ENCODE results near the gene C1QTNF8.

Gene C1QTNF8

DNA sequence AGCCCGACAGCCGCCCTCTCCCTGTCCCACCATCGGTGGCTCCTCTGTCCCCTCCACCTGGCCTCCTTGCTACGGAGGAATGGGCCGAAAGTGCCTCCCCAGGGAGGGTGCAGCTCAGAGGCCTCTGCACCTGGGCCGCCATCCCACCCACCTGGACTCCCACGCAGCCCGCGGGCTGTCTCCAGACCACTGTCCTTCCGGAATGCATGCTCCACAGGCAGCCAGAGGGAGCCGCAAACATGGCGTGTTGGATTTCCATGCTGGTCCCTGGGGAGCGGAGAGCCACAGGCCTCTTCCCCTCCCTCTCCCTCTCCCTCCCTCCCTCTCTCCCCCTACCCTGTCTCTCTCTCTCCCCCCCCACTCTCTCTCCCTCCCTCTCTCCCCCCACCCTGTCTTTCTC, 20.5 kb downstream of the C1QTNF8 start:
- H3K79me2 ChIP-seq (ENCODE audit: insufficient read depth, low read length): no peaks in the 10 kb centered on the region
- no peak overlapping the region for H3K4me2 ChIP-seq (ENCODE audit: insufficient read depth, low read length)
- no peaks in the 10 kb centered on the region for H3K36me3 ChIP-seq (ENCODE audit: insufficient read depth, low read length)
- ATAC-seq (ENCODE audit: insufficient read depth, low read depth): no peak
- no peak overlapping the region for H3K9ac ChIP-seq (ENCODE audit: low read depth, low read length)
- no peak overlapping the region for H2AFZ ChIP-seq (ENCODE audit: low read depth, low read length)
- H3K4me1 ChIP-seq (ENCODE audit: insufficient read depth, low read length): no peaks in the 10 kb centered on the region
- H3K9me3 ChIP-seq (ENCODE audit: insufficient read depth, low read length, severe bottlenecking): no peaks in the 10 kb centered on the region
- H3K27me3 ChIP-seq (ENCODE audit: insufficient read depth, low read length, poor library complexity): no peaks in the 10 kb centered on the region
- TF ChIP-seq EZH2 (IDR thresholded peaks at IDR 0.05; ENCODE audit: borderline replicate concordance, low read depth, low read length, severe bottlenecking): no peak
- TF ChIP-seq, protein P1, sequence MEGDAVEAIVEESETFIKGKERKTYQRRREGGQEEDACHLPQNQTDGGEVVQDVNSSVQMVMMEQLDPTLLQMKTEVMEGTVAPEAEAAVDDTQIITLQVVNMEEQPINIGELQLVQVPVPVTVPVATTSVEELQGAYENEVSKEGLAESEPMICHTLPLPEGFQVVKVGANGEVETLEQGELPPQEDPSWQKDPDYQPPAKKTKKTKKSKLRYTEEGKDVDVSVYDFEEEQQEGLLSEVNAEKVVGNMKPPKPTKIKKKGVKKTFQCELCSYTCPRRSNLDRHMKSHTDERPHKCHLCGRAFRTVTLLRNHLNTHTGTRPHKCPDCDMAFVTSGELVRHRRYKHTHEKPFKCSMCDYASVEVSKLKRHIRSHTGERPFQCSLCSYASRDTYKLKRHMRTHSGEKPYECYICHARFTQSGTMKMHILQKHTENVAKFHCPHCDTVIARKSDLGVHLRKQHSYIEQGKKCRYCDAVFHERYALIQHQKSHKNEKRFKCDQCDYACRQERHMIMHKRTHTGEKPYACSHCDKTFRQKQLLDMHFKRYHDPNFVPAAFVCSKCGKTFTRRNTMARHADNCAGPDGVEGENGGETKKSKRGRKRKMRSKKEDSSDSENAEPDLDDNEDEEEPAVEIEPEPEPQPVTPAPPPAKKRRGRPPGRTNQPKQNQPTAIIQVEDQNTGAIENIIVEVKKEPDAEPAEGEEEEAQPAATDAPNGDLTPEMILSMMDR (IDR thresholded peaks at IDR 0.05; ENCODE audit: borderline replicate concordance, extremely low read depth, low read length, poor library complexity, severe bottlenecking): no peak
- no peak overlapping the region for H3K4me3 ChIP-seq (ENCODE audit: low read depth in 1 of 2, low read length in 2 of 2)
- no peak overlapping the region for H3K27ac ChIP-seq (ENCODE audit: low read length)
- H4K20me1 ChIP-seq (ENCODE audit: insufficient read depth, low read length): 0 out of 2 replicates have a peak, but pooled peaks cover 5% of the 10 kb centered on the region
- DNase-seq: no peak

DNA sequence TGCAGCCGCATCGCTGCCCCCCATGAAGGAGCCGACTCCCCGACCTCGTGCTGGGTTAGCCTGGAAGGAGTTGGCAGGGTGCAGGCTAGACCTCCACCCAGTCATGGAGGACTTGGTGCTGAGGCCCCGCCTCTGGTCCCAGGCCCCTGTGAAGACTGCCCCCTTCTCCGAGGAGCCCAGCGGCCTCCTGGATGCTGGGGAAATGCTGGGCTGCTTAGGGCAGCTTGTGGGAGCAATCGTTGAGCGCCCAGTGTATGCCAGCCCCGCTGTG, 21.7 kb downstream of the C1QTNF8 start:
- DNase-seq: no peak

DNA sequence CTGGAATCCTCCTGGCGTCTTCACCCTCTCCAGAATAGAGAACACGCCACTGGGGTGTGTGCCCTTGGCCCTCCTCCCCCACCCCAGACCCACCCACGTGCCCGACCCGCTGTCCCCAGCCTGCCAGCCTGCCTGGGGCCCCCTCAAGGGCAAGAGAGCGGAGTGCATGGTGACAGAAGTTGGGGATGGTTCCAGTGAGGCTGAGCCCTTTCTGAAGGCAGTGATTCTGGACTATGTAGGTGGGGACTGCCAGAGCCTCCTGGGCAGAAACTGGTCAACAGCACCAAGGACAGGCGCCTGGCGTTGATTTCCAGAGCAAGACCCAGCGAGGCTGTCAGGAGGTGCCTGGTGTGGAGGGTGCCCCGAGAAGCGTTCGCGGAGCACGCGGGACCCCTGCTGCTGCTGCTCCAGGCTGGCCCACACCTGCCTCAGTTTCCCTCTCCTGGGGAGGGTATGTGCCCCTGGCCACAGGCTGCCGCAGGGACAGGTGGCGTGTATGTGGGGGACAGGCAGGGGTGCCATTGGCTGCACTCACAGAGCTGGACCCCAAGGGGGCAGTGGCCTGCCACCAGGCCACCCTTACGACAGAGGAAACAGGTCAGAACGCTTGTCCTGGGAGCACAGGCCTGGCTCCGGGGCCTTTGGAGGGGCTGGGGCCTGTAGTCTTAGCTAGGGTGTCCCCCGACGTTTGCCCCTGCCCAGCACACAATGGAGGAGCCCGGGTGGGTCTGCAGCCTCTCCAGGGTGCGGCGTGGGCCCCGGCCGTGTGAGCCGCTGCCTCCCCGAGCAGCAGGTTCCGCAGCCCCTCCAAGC, 22.3 kb downstream of the C1QTNF8 start:
- Histone ChIP-seq H3K27ac (ENCODE audit: low read length) (no peak overlapping the region), H3K4me1 (ENCODE audit: insufficient read depth, low read length) (no peaks in the 10 kb centered on the region), H4K20me1 (ENCODE audit: insufficient read depth, low read length) (0 out of 2 replicates have a peak, but pooled peaks cover 5% of the 10 kb centered on the region), H3K79me2 (ENCODE audit: insufficient read depth, low read length) (no peaks in the 10 kb centered on the region), H3K9me3 (ENCODE audit: insufficient read depth, low read length, severe bottlenecking) (no peaks in the 10 kb centered on the region), H3K9ac (ENCODE audit: low read depth, low read length) (no peak overlapping the region), H2AFZ (ENCODE audit: low read depth, low read length) (no peak overlapping the region), H3K27me3 (ENCODE audit: insufficient read depth, low read length, poor library complexity) (no peaks in the 10 kb centered on the region), H3K36me3 (ENCODE audit: insufficient read depth, low read length) (no peaks in the 10 kb centered on the region), H3K4me3 (ENCODE audit: low read depth in 1 of 2, low read length in 2 of 2) (no peak overlapping the region), H3K4me2 (ENCODE audit: insufficient read depth, low read length) (no peak overlapping the region)
- TF ChIP-seq, protein P1 (IDR thresholded peaks at IDR 0.05; ENCODE audit: borderline replicate concordance, extremely low read depth, low read length, poor library complexity, severe bottlenecking): no peak
- TF ChIP-seq EZH2 (IDR thresholded peaks at IDR 0.05; ENCODE audit: borderline replicate concordance, low read depth, low read length, severe bottlenecking): no peak
- DNase-seq (no peak), ATAC-seq (ENCODE audit: insufficient read depth, low read depth) (no peak)

More for the DNA sequence above, 21.7 kb downstream of the C1QTNF8 start:
- TF ChIP-seq, protein P1 (IDR thresholded peaks at IDR 0.05; ENCODE audit: borderline replicate concordance, extremely low read depth, low read length, poor library complexity, severe bottlenecking): no peak
- Histone ChIP-seq H3K36me3 (ENCODE audit: insufficient read depth, low read length) (no peaks in the 10 kb centered on the region), H3K4me3 (ENCODE audit: low read depth in 1 of 2, low read length in 2 of 2) (no peak overlapping the region), H3K27ac (ENCODE audit: low read length) (no peak overlapping the region), H3K9me3 (ENCODE audit: insufficient read depth, low read length, severe bottlenecking) (no peaks in the 10 kb centered on the region), H3K4me2 (ENCODE audit: insufficient read depth, low read length) (no peak overlapping the region), H3K9ac (ENCODE audit: low read depth, low read length) (no peak overlapping the region), H4K20me1 (ENCODE audit: insufficient read depth, low read length) (0 out of 2 replicates have a peak, but pooled peaks cover 5% of the 10 kb centered on the region), H3K4me1 (ENCODE audit: insufficient read depth, low read length) (no peaks in the 10 kb centered on the region), H3K79me2 (ENCODE audit: insufficient read depth, low read length) (no peaks in the 10 kb centered on the region), H2AFZ (ENCODE audit: low read depth, low read length) (no peak overlapping the region), H3K27me3 (ENCODE audit: insufficient read depth, low read length, poor library complexity) (no peaks in the 10 kb centered on the region)
- ATAC-seq (ENCODE audit: insufficient read depth, low read depth): no peak

Data from DND-41 (cell line).